Mesenchymal stem cell (in vitro differentiated cells and primary cell): ENCODE data around the gene NAGPA.

Experiments used
- DNase-seq: peaks from one replicate; pipeline ENCODE4 v3.0.0-alpha.2; 2013
- H2AFZ ChIP-seq: one replicate; pipeline ENCODE4 v1.6.1; 2013; ENCODE audit warnings: low read depth, mild to moderate bottlenecking, control low read depth, inconsistent platforms, low read length, moderate library complexity
- H2AK5ac ChIP-seq: 2 replicates; pipeline ENCODE4 v1.6.1; 2013; ENCODE audit warnings: low read length, moderate library complexity, mild to moderate bottlenecking, inconsistent platforms; ENCODE audit not compliant: severe bottlenecking
- H2BK120ac ChIP-seq: one replicate; pipeline ENCODE4 v1.6.1; 2013; ENCODE audit warnings: low read depth, mild to moderate bottlenecking, inconsistent platforms, low read length, moderate library complexity
- H2BK12ac ChIP-seq, 2 experiments: one replicate each; pipeline ENCODE4 v1.6.1; 2013; ENCODE audit warnings: inconsistent platforms in 2 of 2, low read length in 2 of 2, mild to moderate bottlenecking in 2 of 2, moderate library complexity in 2 of 2, control low read depth in 1 of 2
- H2BK15ac ChIP-seq: one replicate; pipeline ENCODE4 v1.6.1; 2013; ENCODE audit warnings: mild to moderate bottlenecking, low read depth, inconsistent platforms; ENCODE audit not compliant: poor library complexity, severe bottlenecking
- H2BK5ac ChIP-seq: 2 replicates; pipeline ENCODE4 v1.6.1; 2013; ENCODE audit warnings: low read depth, mild to moderate bottlenecking, low read length, control low read depth, inconsistent platforms; ENCODE audit not compliant: poor library complexity, severe bottlenecking
- H3K14ac ChIP-seq, 2 experiments: one replicate each; pipeline ENCODE4 v1.6.1; 2013; ENCODE audit warnings: inconsistent platforms in 2 of 2, low read length in 2 of 2, control low read depth in 1 of 2, mild to moderate bottlenecking in 1 of 2, moderate library complexity in 1 of 2
- H3K18ac ChIP-seq, 2 experiments: one replicate each; pipeline ENCODE4 v1.6.1; 2013; ENCODE audit warnings: inconsistent platforms in 2 of 2, low read length in 2 of 2, control low read depth in 1 of 2, low read depth in 1 of 2, mild to moderate bottlenecking in 1 of 2
- H3K23ac ChIP-seq, 2 experiments: one replicate each; pipeline ENCODE4 v1.6.1; 2013; ENCODE audit warnings: inconsistent platforms in 2 of 2, low read length in 2 of 2, mild to moderate bottlenecking in 2 of 2, moderate library complexity in 2 of 2, control low read depth in 1 of 2
- H3K27ac ChIP-seq: 2 replicates; pipeline ENCODE4 v1.5.1; 2013; ENCODE audit warnings: mild to moderate bottlenecking, moderate library complexity, low read length, control low read depth, inconsistent platforms; ENCODE audit not compliant: poor library complexity, severe bottlenecking
- H3K27me3 ChIP-seq, 2 experiments: 2 replicates each; pipeline versions ENCODE4 v1.6.1 to v1.7.0; 2013; ENCODE audit warnings: low read length in 2 of 2, mild to moderate bottlenecking in 2 of 2, moderate library complexity in 2 of 2, control low read depth in 1 of 2, inconsistent platforms in 1 of 2; ENCODE audit not compliant: control insufficient read depth in 1 of 2, insufficient read depth in 1 of 2
- H3K36me3 ChIP-seq, 2 experiments: 2 replicates each; pipeline versions ENCODE4 v1.6.1 to v1.7.0; 2013; ENCODE audit warnings: low read length in 2 of 2, control low read depth in 1 of 2, inconsistent platforms in 1 of 2, low read depth in 1 of 2, mild to moderate bottlenecking in 1 of 2; ENCODE audit not compliant: insufficient read depth in 2 of 2, control insufficient read depth in 1 of 2
- H3K4ac ChIP-seq, 2 experiments: one replicate each; pipeline ENCODE4 v1.6.1; 2013; ENCODE audit warnings: inconsistent platforms in 2 of 2, low read length in 2 of 2, mild to moderate bottlenecking in 2 of 2, moderate library complexity in 2 of 2, control low read depth in 1 of 2, low read depth in 1 of 2
- H3K4me1 ChIP-seq: 2 replicates; pipeline ENCODE4 v1.6.1; 2013; ENCODE audit warnings: low read depth, low read length, control low read depth; ENCODE audit not compliant: control insufficient read depth, insufficient read depth
- H3K4me2 ChIP-seq: 2 replicates; pipeline ENCODE4 v1.6.1; 2013; ENCODE audit warnings: low read length, mild to moderate bottlenecking, inconsistent platforms; ENCODE audit not compliant: poor library complexity, severe bottlenecking
- H3K4me3 ChIP-seq, 2 experiments: 2 replicates each; pipeline versions ENCODE4 v1.5.1 to v1.7.0; 2013; ENCODE audit warnings: low read length in 2 of 2, mild to moderate bottlenecking in 2 of 2, control low read depth in 1 of 2, low read depth in 1 of 2; ENCODE audit not compliant: insufficient read depth in 1 of 2
- H3K79me1 ChIP-seq: replicated peaks from 2 replicates; pipeline ENCODE4 v1.6.1; 2013; ENCODE audit warnings: mild to moderate bottlenecking, control low read depth, low read length, inconsistent platforms; ENCODE audit not compliant: poor library complexity, severe bottlenecking
- H3K9ac ChIP-seq: 2 replicates; pipeline ENCODE4 v1.7.0; 2013; ENCODE audit warnings: mild to moderate bottlenecking, low read length, moderate library complexity
- H3K9me3 ChIP-seq: 2 replicates; pipeline ENCODE4 v1.7.0; 2013; ENCODE audit warnings: mild to moderate bottlenecking, low read length; ENCODE audit not compliant: control insufficient read depth
- H4K8ac ChIP-seq: one replicate; pipeline ENCODE4 v1.6.1; 2013; ENCODE audit warnings: inconsistent platforms, mild to moderate bottlenecking, low read length, moderate library complexity
- H4K91ac ChIP-seq: one replicate; pipeline ENCODE4 v1.6.1; 2013; ENCODE audit warnings: mild to moderate bottlenecking, low read length, inconsistent platforms
- WGBS: methylation state at CpG from one replicate; pipeline ENCODE4 v1.1.7; 2013; ENCODE audit warnings: mixed read lengths; 5-methylcytosine and 5-hydroxymethylcytosine counted together

Gene NAGPA

DNA sequence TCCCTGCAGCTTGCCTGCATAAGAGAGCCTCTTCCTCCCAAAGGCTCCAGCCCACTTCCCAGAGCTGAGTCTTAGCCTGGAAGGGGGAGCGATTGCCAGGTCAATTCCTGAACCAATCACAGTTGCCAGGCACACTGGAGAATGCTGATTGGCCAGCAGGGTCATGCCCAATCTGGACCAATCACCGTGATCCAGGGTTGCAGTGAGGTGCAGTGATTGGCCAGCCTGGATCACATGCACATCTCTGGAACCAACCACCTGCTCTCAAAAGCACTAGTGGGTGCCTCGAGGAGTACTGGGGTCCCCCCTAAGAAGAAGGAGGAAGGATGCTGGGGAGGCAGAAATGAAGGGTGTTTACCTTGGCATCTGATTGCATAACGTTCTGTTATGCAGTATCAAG is 18.4 kb downstream of the NAGPA start:
- no peak for DNase-seq
- H4K91ac ChIP-seq = no peak overlapping the region
- no peak overlapping the region for H3K14ac ChIP-seq
- no peak overlapping the region for H3K4ac ChIP-seq
- no peak overlapping the region for H3K9ac ChIP-seq
- H3K23ac ChIP-seq = no peak overlapping the region
- H3K9me3 ChIP-seq = no peaks in the 10 kb centered on the region
- H2BK12ac ChIP-seq = no peak overlapping the region
- H2BK120ac ChIP-seq = no peak overlapping the region
- H4K8ac ChIP-seq = no peak overlapping the region
- H2BK15ac ChIP-seq = no peak overlapping the region
- no peaks in the 10 kb centered on the region for H3K36me3 ChIP-seq
- peaks cover 22 to 57% of the 10 kb centered on the region in 2 experiments for H3K27me3 ChIP-seq
- no peaks in the 10 kb centered on the region for H3K79me1 ChIP-seq
- H3K4me2 ChIP-seq = no peak overlapping the region
- no peaks in the 10 kb centered on the region for H3K4me1 ChIP-seq
- no peak overlapping the region for H3K27ac ChIP-seq
- H2AK5ac ChIP-seq = no peak overlapping the region
- H2BK5ac ChIP-seq = no peak overlapping the region
- 70% methylated on average over 4 of the region's 4 CpGs for WGBS
- no peak overlapping the region for H3K4me3 ChIP-seq
- no peak overlapping the region for H3K18ac ChIP-seq
- no peak overlapping the region for H2AFZ ChIP-seq

- no peak overlapping the region for H2BK5ac ChIP-seq
- H3K4me3 ChIP-seq = no peak overlapping the region
These were observed 20.8 kb downstream of the NAGPA start for GRCh38 chr16:5012887-5013286.

DNA sequence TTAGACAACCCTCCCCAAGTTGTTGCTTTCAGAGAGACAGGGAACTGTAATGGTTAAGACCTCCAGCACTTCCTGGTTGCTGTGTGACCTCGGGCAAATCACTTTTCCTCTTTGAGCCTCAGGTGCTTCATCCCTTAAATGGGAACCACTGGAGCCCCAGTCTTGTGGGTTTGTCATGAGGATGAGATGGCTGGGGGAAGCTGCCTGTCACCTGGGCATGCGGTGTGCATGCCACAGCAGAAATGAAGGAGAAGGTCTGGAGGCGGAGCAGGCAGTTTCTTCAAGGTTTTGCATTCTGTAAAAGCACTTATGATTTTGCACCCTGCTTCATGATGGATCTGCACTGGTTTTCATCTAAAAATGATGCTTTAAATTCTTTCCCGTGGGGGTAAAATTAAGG is 22.1 kb downstream of the NAGPA start:
- no peak overlapping the region for H2AK5ac ChIP-seq
- H2BK5ac ChIP-seq = no peak overlapping the region
- H3K4me2 ChIP-seq = no peak overlapping the region
- no peak overlapping the region for H3K4ac ChIP-seq
- H3K23ac ChIP-seq = no peak overlapping the region
- H4K91ac ChIP-seq = no peak overlapping the region
- no peak overlapping the region for H2BK15ac ChIP-seq
- no peak overlapping the region for H3K9ac ChIP-seq
- no peak overlapping the region for H3K4me3 ChIP-seq
- DNase-seq = no peak
- H3K14ac ChIP-seq = no peak overlapping the region
- no peak overlapping the region for H2AFZ ChIP-seq
- H3K18ac ChIP-seq = no peak overlapping the region
- peaks cover 29 to 38% of the 10 kb centered on the region in 2 experiments for H3K27me3 ChIP-seq
- H4K8ac ChIP-seq = no peak overlapping the region
- H3K4me1 ChIP-seq = no peaks in the 10 kb centered on the region
- H3K9me3 ChIP-seq = no peaks in the 10 kb centered on the region
- H3K36me3 ChIP-seq = no peaks in the 10 kb centered on the region
- H3K27ac ChIP-seq = no peak overlapping the region
- H3K79me1 ChIP-seq = no peaks in the 10 kb centered on the region
- 65% methylated on average over 4 of the region's 4 CpGs for WGBS
- no peak overlapping the region for H2BK12ac ChIP-seq
- H2BK120ac ChIP-seq = no peak overlapping the region

More at GRCh38 chr16:5012887-5013286, 20.8 kb downstream of the NAGPA start:
- no peak overlapping the region for H3K9ac ChIP-seq
- no peak overlapping the region for H2AK5ac ChIP-seq
- H2BK120ac ChIP-seq = no peak overlapping the region
- no peak for DNase-seq
- H4K8ac ChIP-seq = no peak overlapping the region
- 77% methylated on average over 3 of the region's 6 CpGs for WGBS
- H3K4me2 ChIP-seq = no peak overlapping the region
- H3K4me1 ChIP-seq = no peaks in the 10 kb centered on the region
- no peak overlapping the region for H3K18ac ChIP-seq
- no peak overlapping the region for H3K23ac ChIP-seq
- no peaks in the 10 kb centered on the region for H3K36me3 ChIP-seq
- no peak overlapping the region for H2AFZ ChIP-seq
- no peak overlapping the region for H4K91ac ChIP-seq
- H3K27ac ChIP-seq = no peak overlapping the region
- H3K27me3 ChIP-seq = peaks cover 39 to 49% of the 10 kb centered on the region in 2 experiments
- no peak overlapping the region for H3K4ac ChIP-seq
- H2BK12ac ChIP-seq = no peak overlapping the region
- H2BK15ac ChIP-seq = no peak overlapping the region
- H3K9me3 ChIP-seq = no peaks in the 10 kb centered on the region
- H3K79me1 ChIP-seq = no peaks in the 10 kb centered on the region
- H3K14ac ChIP-seq = no peak overlapping the region

DNA sequence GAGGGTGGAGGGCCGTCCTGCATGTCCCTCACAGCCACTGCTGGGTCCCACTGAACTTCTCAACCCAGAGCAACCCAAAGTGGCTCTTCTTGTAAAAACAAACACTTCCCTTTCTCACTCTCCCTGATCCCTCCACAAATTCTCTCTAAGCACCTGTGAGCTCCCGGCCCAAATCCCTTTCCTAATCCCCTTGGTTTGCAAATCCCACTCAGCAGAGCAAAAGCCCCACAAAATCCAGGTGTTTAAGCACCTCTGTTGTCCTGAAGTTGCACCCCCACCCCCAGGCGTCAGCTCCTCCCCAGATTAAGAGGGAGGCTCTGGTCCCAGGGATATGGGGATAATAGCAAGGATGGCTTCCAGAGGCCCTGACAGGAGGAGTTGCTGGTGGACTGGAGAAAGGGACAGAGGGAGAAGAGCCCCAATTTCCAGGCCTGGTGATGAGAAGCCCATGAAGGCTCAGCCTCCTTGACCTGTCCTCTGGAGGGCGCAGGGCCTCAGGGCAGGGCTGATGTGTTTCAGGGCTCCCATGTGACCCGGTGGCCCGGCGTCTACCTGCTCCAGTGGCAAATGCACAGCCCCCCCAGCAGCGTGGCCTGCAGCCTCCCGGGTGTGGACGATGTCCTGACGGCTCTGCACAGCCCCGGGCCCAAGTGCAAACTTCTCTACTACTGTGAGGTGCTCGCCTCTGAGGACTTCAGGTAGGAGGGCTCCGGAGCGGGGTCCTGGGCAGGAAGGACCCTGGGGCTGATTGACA is 23.0 kb downstream of the NAGPA start:
- H4K91ac ChIP-seq = no peak overlapping the region
- no peak overlapping the region for H2BK12ac ChIP-seq
- H3K79me1 ChIP-seq = no peaks in the 10 kb centered on the region
- no peak overlapping the region for H2BK5ac ChIP-seq
- H4K8ac ChIP-seq = no peak overlapping the region
- H2AK5ac ChIP-seq = no peak overlapping the region
- H2BK120ac ChIP-seq = no peak overlapping the region
- no peak overlapping the region for H3K14ac ChIP-seq
- no peak overlapping the region for H3K9ac ChIP-seq
- H3K27ac ChIP-seq = no peak overlapping the region
- no peak overlapping the region for H3K4me3 ChIP-seq
- 76% methylated on average over 15 of the region's 15 CpGs for WGBS
- no peak overlapping the region for H2AFZ ChIP-seq
- no peak for DNase-seq
- peaks cover 26 to 30% of the 10 kb centered on the region in 2 experiments for H3K27me3 ChIP-seq
- no peak overlapping the region for H3K4me2 ChIP-seq
- H3K18ac ChIP-seq = no peak overlapping the region
- H3K23ac ChIP-seq = peak overlapping the region in 1 of 2 experiments; percentile 78
- no peak overlapping the region for H3K4ac ChIP-seq
- no peaks in the 10 kb centered on the region for H3K36me3 ChIP-seq
- H2BK15ac ChIP-seq = no peak overlapping the region
- H3K4me1 ChIP-seq = no peaks in the 10 kb centered on the region
- no peaks in the 10 kb centered on the region for H3K9me3 ChIP-seq
